Mesenchymal stem cell (in vitro differentiated cells and primary cell): ENCODE measurements around the gene SLC25A38.

Source experiments
- DNase-seq: peaks from one replicate; pipeline ENCODE4 v3.0.0-alpha.2; 2013
- H2AFZ ChIP-seq: one replicate; pipeline ENCODE4 v1.6.1; 2013; ENCODE audit warnings: low read depth, mild to moderate bottlenecking, control low read depth, inconsistent platforms, low read length, moderate library complexity
- H2AK5ac ChIP-seq: 2 replicates; pipeline ENCODE4 v1.6.1; 2013; ENCODE audit warnings: low read length, moderate library complexity, mild to moderate bottlenecking, inconsistent platforms; ENCODE audit not compliant: severe bottlenecking
- H2BK120ac ChIP-seq: one replicate; pipeline ENCODE4 v1.6.1; 2013; ENCODE audit warnings: low read depth, mild to moderate bottlenecking, inconsistent platforms, low read length, moderate library complexity
- H2BK12ac ChIP-seq, 2 experiments: one replicate each; pipeline ENCODE4 v1.6.1; 2013; ENCODE audit warnings: inconsistent platforms in 2 of 2, low read length in 2 of 2, mild to moderate bottlenecking in 2 of 2, moderate library complexity in 2 of 2, control low read depth in 1 of 2
- H2BK15ac ChIP-seq: one replicate; pipeline ENCODE4 v1.6.1; 2013; ENCODE audit warnings: mild to moderate bottlenecking, low read depth, inconsistent platforms; ENCODE audit not compliant: poor library complexity, severe bottlenecking
- H2BK5ac ChIP-seq: 2 replicates; pipeline ENCODE4 v1.6.1; 2013; ENCODE audit warnings: low read depth, mild to moderate bottlenecking, low read length, control low read depth, inconsistent platforms; ENCODE audit not compliant: poor library complexity, severe bottlenecking
- H3K14ac ChIP-seq, 2 experiments: one replicate each; pipeline ENCODE4 v1.6.1; 2013; ENCODE audit warnings: inconsistent platforms in 2 of 2, low read length in 2 of 2, control low read depth in 1 of 2, mild to moderate bottlenecking in 1 of 2, moderate library complexity in 1 of 2
- H3K18ac ChIP-seq, 2 experiments: one replicate each; pipeline ENCODE4 v1.6.1; 2013; ENCODE audit warnings: inconsistent platforms in 2 of 2, low read length in 2 of 2, control low read depth in 1 of 2, low read depth in 1 of 2, mild to moderate bottlenecking in 1 of 2
- H3K23ac ChIP-seq, 2 experiments: one replicate each; pipeline ENCODE4 v1.6.1; 2013; ENCODE audit warnings: inconsistent platforms in 2 of 2, low read length in 2 of 2, mild to moderate bottlenecking in 2 of 2, moderate library complexity in 2 of 2, control low read depth in 1 of 2
- H3K27ac ChIP-seq: 2 replicates; pipeline ENCODE4 v1.5.1; 2013; ENCODE audit warnings: mild to moderate bottlenecking, moderate library complexity, low read length, control low read depth, inconsistent platforms; ENCODE audit not compliant: poor library complexity, severe bottlenecking
- H3K27me3 ChIP-seq, 2 experiments: 2 replicates each; pipeline versions ENCODE4 v1.6.1 to v1.7.0; 2013; ENCODE audit warnings: low read length in 2 of 2, mild to moderate bottlenecking in 2 of 2, moderate library complexity in 2 of 2, control low read depth in 1 of 2, inconsistent platforms in 1 of 2; ENCODE audit not compliant: control insufficient read depth in 1 of 2, insufficient read depth in 1 of 2
- H3K36me3 ChIP-seq, 2 experiments: 2 replicates each; pipeline versions ENCODE4 v1.6.1 to v1.7.0; 2013; ENCODE audit warnings: low read length in 2 of 2, control low read depth in 1 of 2, inconsistent platforms in 1 of 2, low read depth in 1 of 2, mild to moderate bottlenecking in 1 of 2; ENCODE audit not compliant: insufficient read depth in 2 of 2, control insufficient read depth in 1 of 2
- H3K4ac ChIP-seq, 2 experiments: one replicate each; pipeline ENCODE4 v1.6.1; 2013; ENCODE audit warnings: inconsistent platforms in 2 of 2, low read length in 2 of 2, mild to moderate bottlenecking in 2 of 2, moderate library complexity in 2 of 2, control low read depth in 1 of 2, low read depth in 1 of 2
- H3K4me1 ChIP-seq: 2 replicates; pipeline ENCODE4 v1.6.1; 2013; ENCODE audit warnings: low read depth, low read length, control low read depth; ENCODE audit not compliant: control insufficient read depth, insufficient read depth
- H3K4me2 ChIP-seq: 2 replicates; pipeline ENCODE4 v1.6.1; 2013; ENCODE audit warnings: low read length, mild to moderate bottlenecking, inconsistent platforms; ENCODE audit not compliant: poor library complexity, severe bottlenecking
- H3K4me3 ChIP-seq, 2 experiments: 2 replicates each; pipeline versions ENCODE4 v1.5.1 to v1.7.0; 2013; ENCODE audit warnings: low read length in 2 of 2, mild to moderate bottlenecking in 2 of 2, control low read depth in 1 of 2, low read depth in 1 of 2; ENCODE audit not compliant: insufficient read depth in 1 of 2
- H3K79me1 ChIP-seq: replicated peaks from 2 replicates; pipeline ENCODE4 v1.6.1; 2013; ENCODE audit warnings: mild to moderate bottlenecking, control low read depth, low read length, inconsistent platforms; ENCODE audit not compliant: poor library complexity, severe bottlenecking
- H3K9ac ChIP-seq: 2 replicates; pipeline ENCODE4 v1.7.0; 2013; ENCODE audit warnings: mild to moderate bottlenecking, low read length, moderate library complexity
- H3K9me3 ChIP-seq: 2 replicates; pipeline ENCODE4 v1.7.0; 2013; ENCODE audit warnings: mild to moderate bottlenecking, low read length; ENCODE audit not compliant: control insufficient read depth
- H4K8ac ChIP-seq: one replicate; pipeline ENCODE4 v1.6.1; 2013; ENCODE audit warnings: inconsistent platforms, mild to moderate bottlenecking, low read length, moderate library complexity
- H4K91ac ChIP-seq: one replicate; pipeline ENCODE4 v1.6.1; 2013; ENCODE audit warnings: mild to moderate bottlenecking, low read length, inconsistent platforms
- WGBS: methylation state at CpG from one replicate; pipeline ENCODE4 v1.1.7; 2013; ENCODE audit warnings: mixed read lengths; 5-methylcytosine and 5-hydroxymethylcytosine counted together

Gene SLC25A38

DNA sequence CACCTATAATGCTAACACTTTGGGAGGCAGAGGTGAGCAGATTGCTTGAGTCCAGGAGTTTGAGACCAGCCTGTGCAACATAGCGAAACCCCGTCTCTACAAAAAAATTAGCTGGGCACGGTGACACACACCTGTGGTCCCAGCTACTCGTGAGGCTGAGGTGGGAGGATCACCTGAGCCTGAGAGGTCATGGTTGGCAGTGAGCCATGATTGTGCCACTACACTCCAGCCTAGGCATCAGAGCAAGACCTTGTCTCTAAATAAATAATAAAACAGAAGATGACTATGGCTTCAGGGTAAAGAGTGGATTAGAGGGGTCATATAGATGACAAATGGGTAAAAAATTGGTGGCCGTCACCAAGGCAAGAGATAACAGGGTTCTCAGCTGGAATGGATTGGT is 3.1 kb downstream of the SLC25A38 start:
- Histone ChIP-seq H3K27me3 (no peaks in the 10 kb centered on the region), H4K91ac (no peak overlapping the region), H3K4ac (no peak overlapping the region), H3K4me2 (no peak overlapping the region), H2BK120ac (no peak overlapping the region), H3K36me3 (peaks cover 5 to 24% of the 10 kb centered on the region in 2 experiments), H3K27ac (no peak overlapping the region), H2BK5ac (no peak overlapping the region), H2AK5ac (no peak overlapping the region), H3K79me1 (peaks cover 18% of the 10 kb centered on the region), H3K18ac (no peak overlapping the region), H4K8ac (no peak overlapping the region), H2BK12ac (no peak overlapping the region), H3K14ac (no peak overlapping the region), H2BK15ac (no peak overlapping the region), H2AFZ (no peak overlapping the region), H3K9ac (no peak overlapping the region), H3K4me3 (no peak overlapping the region), H3K4me1 (peaks cover 13% of the 10 kb centered on the region), H3K9me3 (no peaks in the 10 kb centered on the region), H3K23ac (no peak overlapping the region)
- 79% methylated on average over 5 of the region's 5 CpGs for WGBS
- DNase-seq: no peak

DNA sequence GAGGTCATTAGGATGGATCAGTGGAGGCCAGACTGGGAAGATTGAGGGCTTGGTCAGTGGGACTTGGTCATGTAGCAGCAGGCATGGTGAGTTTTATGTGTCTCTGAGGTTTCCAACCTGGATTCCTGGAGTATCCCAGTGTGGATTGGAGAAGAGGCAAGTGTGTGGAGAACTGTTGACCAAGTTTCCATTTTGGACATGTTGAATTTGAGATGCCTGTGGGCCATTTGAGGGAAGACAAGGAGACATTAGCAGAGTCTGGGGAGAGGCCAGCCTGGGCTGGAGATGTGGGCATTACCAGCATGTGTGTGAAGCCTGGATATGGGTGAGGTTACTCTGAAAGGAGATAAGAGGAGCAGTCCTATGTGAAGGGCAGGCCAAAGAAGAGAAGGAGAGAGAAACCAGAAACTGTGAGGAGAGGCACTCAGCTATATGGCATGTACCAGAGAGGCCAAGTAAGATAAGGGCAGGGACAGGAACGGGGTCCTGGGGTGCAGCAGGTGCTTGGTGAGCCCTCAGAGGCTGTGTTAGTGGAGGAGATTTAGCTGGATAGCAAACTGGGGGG is 4.3 kb downstream of the SLC25A38 start:
- Histone ChIP-seq H3K27me3 (no peaks in the 10 kb centered on the region), H2BK12ac (no peak overlapping the region), H3K14ac (no peak overlapping the region), H4K8ac (no peak overlapping the region), H3K9me3 (no peaks in the 10 kb centered on the region), H2BK5ac (no peak overlapping the region), H2BK15ac (peak overlapping the region; percentile 62), H4K91ac (no peak overlapping the region), H3K4me2 (no peak overlapping the region), H2AK5ac (no peak overlapping the region), H3K23ac (no peak overlapping the region), H3K4ac (no peak overlapping the region), H3K9ac (no peak overlapping the region), H3K36me3 (peaks cover 11 to 35% of the 10 kb centered on the region in 2 experiments), H2AFZ (no peak overlapping the region), H3K27ac (no peak overlapping the region), H2BK120ac (no peak overlapping the region), H3K4me3 (no peak overlapping the region), H3K18ac (no peak overlapping the region), H3K79me1 (peaks cover 24% of the 10 kb centered on the region), H3K4me1 (peaks cover 13% of the 10 kb centered on the region)
- DNase-seq: no peak
- WGBS: 98% methylated on average over 1 of the region's 1 CpG

DNA sequence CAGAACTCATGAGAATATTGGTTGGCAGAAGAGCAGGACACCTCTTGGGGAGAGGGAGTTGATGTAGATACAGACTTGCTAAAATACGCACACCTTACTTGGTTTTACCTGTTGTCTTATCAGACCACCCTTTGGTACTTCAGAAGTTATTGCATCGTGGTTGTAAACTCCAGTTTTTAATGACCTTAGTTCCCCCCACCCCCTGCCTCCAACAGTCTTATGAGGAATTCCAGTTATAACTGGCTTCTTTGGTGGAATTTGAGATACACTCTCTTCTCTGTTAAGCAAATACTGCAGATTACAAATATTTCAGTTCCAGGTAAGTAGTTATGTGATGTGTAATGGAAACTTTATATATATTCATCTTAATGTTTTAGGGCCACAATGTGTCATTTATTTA is 5.0 kb downstream of the SLC25A38 start:
- no peak for DNase-seq
- H3K27me3 ChIP-seq: no peaks in the 10 kb centered on the region
- no peak overlapping the region for H3K4ac ChIP-seq
- H3K36me3 ChIP-seq: peaks cover 18 to 40% of the 10 kb centered on the region in 2 experiments
- H2BK120ac ChIP-seq: no peak overlapping the region
- H3K14ac ChIP-seq: no peak overlapping the region
- no peak overlapping the region for H2BK15ac ChIP-seq
- no peak overlapping the region for H3K18ac ChIP-seq
- no peak overlapping the region for H3K4me2 ChIP-seq
- H3K4me3 ChIP-seq: no peak overlapping the region
- peaks cover 12% of the 10 kb centered on the region for H3K4me1 ChIP-seq
- no peak overlapping the region for H3K23ac ChIP-seq
- H2BK5ac ChIP-seq: no peak overlapping the region
- H3K9ac ChIP-seq: no peak overlapping the region
- peaks cover 29% of the 10 kb centered on the region for H3K79me1 ChIP-seq
- H2BK12ac ChIP-seq: no peak overlapping the region
- no peak overlapping the region for H4K91ac ChIP-seq
- H3K9me3 ChIP-seq: no peaks in the 10 kb centered on the region
- H3K27ac ChIP-seq: no peak overlapping the region
- no peak overlapping the region for H2AFZ ChIP-seq
- WGBS: 100% methylated on average over 2 of the region's 2 CpGs
- no peak overlapping the region for H2AK5ac ChIP-seq
- H4K8ac ChIP-seq: no peak overlapping the region

DNA sequence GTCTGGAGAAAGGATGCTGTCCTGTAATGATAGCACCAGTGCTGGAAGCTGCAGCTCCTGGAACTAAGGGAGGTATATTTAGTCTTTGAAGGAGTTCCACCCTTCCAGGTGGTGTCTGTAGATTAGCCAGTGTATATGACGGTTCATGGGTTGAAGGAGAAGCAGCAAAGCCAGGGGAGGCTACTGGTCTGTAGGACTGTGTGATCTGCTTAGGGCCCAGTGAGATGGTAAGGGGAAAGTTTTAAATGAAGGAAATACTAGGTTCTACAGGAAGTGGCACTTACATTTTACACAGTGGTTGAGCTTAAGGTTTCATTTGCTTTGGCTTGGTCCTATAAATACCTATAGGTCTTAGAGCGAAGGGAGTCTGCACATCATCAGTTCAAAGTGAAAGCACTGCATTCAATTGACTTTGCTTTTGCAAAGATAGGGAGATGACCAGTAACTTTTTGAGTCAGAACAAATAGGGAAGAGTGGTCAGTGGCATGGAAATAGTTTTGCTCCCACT is 5.6 kb downstream of the SLC25A38 start:
- no peak overlapping the region for H3K4me3 ChIP-seq
- no peak overlapping the region for H2BK5ac ChIP-seq
- no peak overlapping the region for H3K4ac ChIP-seq
- H4K8ac ChIP-seq: no peak overlapping the region
- no peak overlapping the region for H3K9ac ChIP-seq
- H3K27me3 ChIP-seq: no peaks in the 10 kb centered on the region
- no peak overlapping the region for H3K14ac ChIP-seq
- H3K4me2 ChIP-seq: no peak overlapping the region
- no peak for DNase-seq
- no peak overlapping the region for H2BK120ac ChIP-seq
- H3K23ac ChIP-seq: no peak overlapping the region
- no peak overlapping the region for H2BK12ac ChIP-seq
- H3K79me1 ChIP-seq: peaks cover 29% of the 10 kb centered on the region
- peaks cover 12% of the 10 kb centered on the region for H3K4me1 ChIP-seq
- no peak overlapping the region for H3K27ac ChIP-seq
- no peak overlapping the region for H2BK15ac ChIP-seq
- H3K9me3 ChIP-seq: no peaks in the 10 kb centered on the region
- H3K36me3 ChIP-seq: peaks cover 21 to 46% of the 10 kb centered on the region in 2 experiments
- no peak overlapping the region for H3K18ac ChIP-seq
- WGBS: 95% methylated on average over 2 of the region's 2 CpGs
- no peak overlapping the region for H4K91ac ChIP-seq
- H2AK5ac ChIP-seq: no peak overlapping the region
- no peak overlapping the region for H2AFZ ChIP-seq
